GM21528 (cell line): Measurements from ENCODE around the gene PIMREG.
A peak's percentile ranks its signal among the peaks of the same experiment; 100 is the strongest.

Source experiments
- ATAC-seq: cut with Tn5 transposase; IDR thresholded peaks from one replicate; pipeline ENCODE4 v1.9.1; 2021; ENCODE audit warnings: mild to moderate bottlenecking, moderate library complexity; ENCODE audit not compliant: unreplicated experiment, low FRiP score

The PIMREG gene

GRCh38 chr17:6443692-6444570 lies at the start of gene PIMREG:
TSS of gene PIMREG (plus strand) at chr17:6444455. CDS start at chr17:6445111, 656 bp downstream.
- ATAC-seq, result peak; percentile 80

- no peak for ATAC-seq
Measured at GRCh38 chr17:6398955-6399354, 45.3 kb upstream of the PIMREG start.

- no peak for ATAC-seq
Measured at GRCh38 chr17:6402258-6402657, 42.0 kb upstream of the PIMREG start.

GRCh38 chr17:6408276-6408675 lies 36.0 kb upstream of the PIMREG start:
- ATAC-seq, result no peak

- ATAC-seq, result no peak
Measured at GRCh38 chr17:6408735-6409134, 35.5 kb upstream of the PIMREG start.

- ATAC-seq, result no peak
Measured at GRCh38 chr17:6413065-6413464, 31.2 kb upstream of the PIMREG start.

- no peak for ATAC-seq
Measured at GRCh38 chr17:6415616-6416015, 28.6 kb upstream of the PIMREG start.

- no peak for ATAC-seq
Measured at GRCh38 chr17:6420173-6420641, 24.0 kb upstream of the PIMREG start.

GRCh38 chr17:6421700-6422604 lies 22.3 kb upstream of the PIMREG start:
- no peak for ATAC-seq

- ATAC-seq, result no peak
Measured at GRCh38 chr17:6422654-6423241, 21.5 kb upstream of the PIMREG start.

GRCh38 chr17:6423931-6424330 lies 20.3 kb upstream of the PIMREG start:
- ATAC-seq, result no peak

GRCh38 chr17:6425407-6425806 lies 18.8 kb upstream of the PIMREG start:
- no peak for ATAC-seq

GRCh38 chr17:6426356-6427101 lies 17.7 kb upstream of the PIMREG start:
- no peak for ATAC-seq

GRCh38 chr17:6427279-6427781 lies 16.9 kb upstream of the PIMREG start:
- no peak for ATAC-seq

- ATAC-seq, result no peak
Measured at GRCh38 chr17:6428207-6428965, 15.9 kb upstream of the PIMREG start.

- ATAC-seq, result no peak
Measured at GRCh38 chr17:6429266-6429665, 15.0 kb upstream of the PIMREG start.

GRCh38 chr17:6430769-6431168 lies 13.5 kb upstream of the PIMREG start:
- no peak for ATAC-seq

- ATAC-seq, result no peak
Measured at GRCh38 chr17:6435051-6435450, 9.2 kb upstream of the PIMREG start, which contains the start of gene AIPL1. TSS of gene AIPL1 (minus strand) at chr17:6435121. CDS start at chr17:6435104, 17 bp downstream.

- ATAC-seq, result no peak
Measured at GRCh38 chr17:6435968-6436367, 8.3 kb upstream of the PIMREG start.
